ENCODE data around the gene SLC16A6.
"Not testable (repeated sequence)": the region's sequence is repeated elsewhere in the genome, so short reads cannot be mapped to it uniquely, and the experiment has no call there.

The SLC16A6 gene

DNA sequence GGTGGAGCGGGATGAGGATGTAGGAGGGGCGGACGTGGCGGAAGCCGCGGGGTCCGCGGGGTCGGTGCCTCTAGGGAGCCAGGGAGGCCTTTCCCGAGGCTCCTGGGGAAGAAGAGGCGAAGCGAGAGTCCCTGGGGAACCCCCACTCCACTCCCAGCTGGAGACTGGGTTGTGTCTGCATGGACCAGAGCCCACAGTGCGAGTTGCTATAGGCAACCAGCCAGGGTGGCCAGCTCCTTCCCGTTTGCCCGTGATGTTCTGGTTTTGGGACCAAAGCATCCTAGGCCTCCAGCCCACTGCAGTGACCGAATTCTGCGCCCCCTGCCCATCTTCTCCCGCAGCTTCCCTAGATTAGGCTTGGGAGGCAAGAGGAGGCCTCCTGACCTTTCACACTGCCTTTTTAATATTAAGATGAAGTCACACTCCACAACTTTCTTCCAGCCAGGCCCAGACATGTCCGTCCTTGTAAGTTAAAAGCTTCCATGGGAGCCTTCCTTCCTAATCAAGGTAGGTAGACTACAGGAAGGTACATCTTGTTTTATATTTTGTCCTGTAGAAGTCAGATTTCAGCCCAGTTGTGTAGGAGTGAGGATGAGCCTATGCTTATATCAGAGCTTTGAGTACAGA lies 42.6 kb downstream of the SLC16A6 start:
- DNase-seq (ENCODE audit: low read depth) = no peak

DNA sequence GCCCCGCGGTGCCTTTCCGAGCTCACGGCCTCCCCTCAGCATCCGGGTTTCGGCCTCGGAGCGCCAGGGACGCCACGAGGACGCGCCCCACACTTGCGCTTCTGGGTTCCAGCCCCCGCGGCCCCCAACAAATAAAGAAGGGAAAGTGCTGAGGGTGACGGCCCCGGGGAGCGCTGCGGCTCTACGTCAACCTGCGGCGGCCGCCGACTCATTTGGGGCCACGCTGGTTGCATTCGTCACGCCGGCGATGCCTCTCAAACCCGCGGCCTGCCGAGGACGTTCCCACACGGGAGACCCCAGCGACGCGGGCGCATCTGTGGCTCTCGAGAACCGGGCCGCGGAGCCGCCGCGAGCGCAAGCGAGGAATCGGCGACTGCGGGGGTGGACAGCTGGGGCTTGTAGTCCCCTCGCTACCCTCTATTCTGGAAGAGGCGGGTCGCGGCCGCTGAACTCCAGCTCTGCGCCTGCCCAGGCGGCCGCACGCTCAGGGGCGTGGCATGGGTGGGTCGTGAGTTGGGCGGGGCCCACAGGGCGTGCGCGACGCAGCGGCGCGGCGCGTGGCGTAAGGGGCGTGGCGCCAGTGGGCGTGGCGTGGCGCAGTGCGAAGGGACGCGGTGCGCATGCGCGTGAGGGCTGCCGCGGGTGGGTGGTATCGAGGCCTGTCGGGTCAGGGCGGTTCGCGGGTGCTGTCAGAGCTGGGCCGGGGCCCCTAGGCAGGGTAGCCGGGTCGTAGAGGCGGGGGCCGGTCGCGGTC lies 43.3 kb downstream of the SLC16A6 start, which contains the start of gene AMZ2:
Gene AMZ2, plus strand, starts transcription at position 599 of the 754 bp plus-strand sequence. CDS start 2,145 bp downstream, outside the sequence.
- DNase-seq (ENCODE audit: low read depth) = peak; percentile 94

DNA sequence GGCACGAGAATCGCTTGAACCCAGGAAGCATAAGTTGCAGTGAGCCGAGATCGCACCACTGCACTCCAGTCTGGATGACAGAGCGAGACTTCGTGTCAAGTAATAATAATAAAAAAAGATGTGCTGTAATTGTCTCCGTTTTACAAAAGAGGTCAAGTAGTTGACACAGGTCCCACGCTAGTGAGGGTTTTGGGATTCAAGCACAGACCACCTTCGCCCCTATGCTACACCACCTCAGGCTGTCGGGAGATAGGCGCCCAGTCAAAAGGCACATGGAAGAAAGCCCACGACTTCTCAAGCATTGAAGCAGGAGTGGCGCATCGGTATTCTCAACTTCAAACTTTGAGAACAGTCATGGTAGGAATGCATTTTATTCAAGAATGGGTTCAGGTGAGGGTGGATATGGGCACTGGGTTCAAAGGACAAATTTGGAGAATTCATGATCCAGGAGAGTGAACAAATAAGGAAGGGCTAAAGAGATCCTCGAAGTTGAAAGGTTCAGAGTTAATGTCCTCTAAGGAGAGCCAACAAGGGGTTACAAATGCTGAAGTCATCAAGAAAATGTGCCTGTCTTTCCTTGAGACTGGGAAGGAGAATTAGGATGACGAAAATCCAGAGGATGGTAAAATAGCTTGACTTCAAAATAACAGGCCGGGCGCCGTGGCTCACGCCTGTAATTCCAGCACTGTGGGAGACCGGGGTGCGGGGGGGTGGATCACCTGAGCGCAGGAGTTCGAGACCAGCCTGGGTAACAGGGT lies 44.5 kb downstream of the SLC16A6 start:
- DNase-seq (ENCODE audit: low read depth) = no peak

DNA sequence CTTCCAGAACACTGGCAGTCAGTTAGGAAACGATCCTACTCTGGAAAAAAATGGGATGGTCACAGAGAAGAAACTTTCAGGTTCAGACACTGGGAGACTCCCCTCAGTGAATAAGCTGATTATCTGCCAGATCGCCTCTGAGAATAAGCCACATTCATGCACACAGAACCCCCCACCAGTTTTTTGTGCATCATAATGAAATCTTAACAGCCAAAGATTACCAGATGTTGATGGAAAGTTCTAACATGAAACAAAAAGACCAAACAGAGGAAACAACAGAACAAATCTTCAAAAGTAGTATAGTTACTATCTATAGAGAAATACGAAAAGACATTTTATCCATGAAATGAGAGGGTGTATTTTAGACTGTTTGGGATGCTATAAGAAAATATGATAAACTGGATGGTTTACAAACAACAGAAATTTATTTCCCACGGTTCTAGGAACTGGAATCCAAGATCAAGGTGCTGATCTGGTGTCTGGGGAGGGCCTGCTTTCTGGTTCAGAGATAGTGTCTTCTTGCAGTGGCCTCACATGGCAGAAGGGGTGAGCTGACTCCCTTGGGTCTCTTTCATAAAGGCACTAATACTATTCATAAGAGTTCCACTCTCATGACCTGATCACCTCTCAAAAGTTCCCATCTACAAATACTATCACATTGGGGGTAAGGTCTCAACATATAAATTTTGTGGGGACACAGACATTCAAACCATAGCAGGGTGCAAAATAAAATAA lies 51.1 kb downstream of the SLC16A6 start:
- DNase-seq (ENCODE audit: low read depth) = no peak

DNA sequence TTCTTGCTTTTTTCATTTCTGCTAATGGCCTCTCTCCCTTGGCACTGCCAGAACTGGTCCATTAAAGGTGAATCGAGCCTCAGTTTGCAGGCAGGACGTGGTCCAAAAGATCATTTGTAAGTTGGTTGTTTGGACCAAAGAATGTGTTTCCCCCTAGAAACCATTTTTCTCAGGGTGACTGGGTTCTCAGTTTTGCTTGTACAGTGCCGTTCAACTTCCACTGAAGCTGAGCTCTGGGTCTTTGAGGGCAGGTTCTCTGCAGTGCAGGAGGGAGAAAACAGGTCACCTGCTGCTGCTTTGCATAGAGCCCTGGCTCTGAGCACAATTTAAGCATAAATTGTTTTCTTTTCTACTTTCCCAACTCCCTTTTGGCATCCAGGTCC lies 52.1 kb downstream of the SLC16A6 start:
- no peak for DNase-seq (ENCODE audit: low read depth)

DNA sequence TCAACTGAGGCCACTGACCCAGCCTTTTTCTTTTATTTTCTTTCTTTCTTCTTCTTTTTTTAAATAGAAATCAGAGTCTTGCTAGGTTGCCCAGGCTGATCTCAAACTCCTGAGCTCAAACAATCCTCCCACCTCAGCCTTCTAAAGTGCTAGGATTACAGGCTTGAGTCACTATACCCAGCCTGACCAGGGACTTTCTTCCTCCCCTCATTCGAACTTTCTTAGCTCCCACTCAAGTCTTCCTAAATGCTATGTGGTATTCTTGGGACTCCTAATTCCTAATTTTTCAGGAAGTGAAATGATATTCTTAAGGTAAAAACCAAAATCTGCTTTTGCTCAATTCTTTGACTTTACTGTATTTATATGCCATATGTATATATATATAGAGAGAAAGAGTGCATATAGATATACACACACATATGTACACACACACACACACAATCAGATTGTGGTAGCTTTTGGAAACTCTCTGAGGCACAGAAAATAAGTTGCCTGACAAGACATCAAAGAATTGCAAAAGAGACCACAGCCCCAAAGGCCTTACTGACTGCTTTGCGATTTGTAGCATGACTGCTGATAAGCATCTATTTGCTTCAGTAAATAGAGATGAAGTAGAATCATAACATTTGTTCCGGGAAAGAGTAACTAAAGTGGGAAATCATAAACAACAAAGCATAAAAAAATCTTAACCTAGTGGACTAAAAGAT lies 52.6 kb downstream of the SLC16A6 start:
- no peak for DNase-seq (ENCODE audit: low read depth)

DNA sequence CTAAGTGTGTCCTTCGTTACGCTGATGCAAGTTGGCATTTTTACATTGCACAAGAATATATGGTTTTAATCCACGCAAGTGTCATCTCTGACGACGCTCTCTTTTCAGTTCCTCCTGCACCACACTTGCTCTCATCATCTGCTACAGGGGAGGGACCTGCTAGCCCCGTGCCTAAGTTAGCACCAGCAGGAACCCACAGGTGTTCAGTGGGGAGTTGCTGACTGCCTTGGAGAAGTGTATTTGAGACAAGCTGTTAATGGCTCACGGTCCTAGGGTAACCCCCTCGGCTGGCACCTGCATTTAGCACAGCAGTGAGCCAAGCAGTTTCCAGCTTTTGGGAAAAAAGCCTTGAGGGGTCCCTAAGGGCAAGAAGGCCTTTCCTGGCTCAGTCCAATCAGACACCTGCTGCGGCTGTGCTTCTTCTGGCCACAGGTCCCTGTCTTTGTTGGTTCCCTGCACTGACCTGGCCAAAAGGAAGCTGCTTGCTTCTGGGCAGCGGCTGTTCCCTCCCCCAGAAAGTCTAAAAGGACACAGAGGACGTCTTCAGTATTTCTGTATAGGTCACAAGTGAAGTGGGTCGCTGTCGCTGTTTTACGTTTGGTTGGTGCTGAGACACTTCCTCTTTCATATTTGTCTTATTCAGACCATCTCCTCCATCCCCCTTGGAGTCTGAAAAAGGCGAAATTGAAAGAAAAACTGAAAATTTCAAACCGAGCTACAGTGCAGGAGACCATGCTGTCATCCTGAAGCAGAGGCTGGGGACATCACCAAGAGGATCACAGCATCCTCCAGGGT lies 53.4 kb downstream of the SLC16A6 start:
- not testable (repeated sequence) for DNase-seq (ENCODE audit: low read depth)

DNA sequence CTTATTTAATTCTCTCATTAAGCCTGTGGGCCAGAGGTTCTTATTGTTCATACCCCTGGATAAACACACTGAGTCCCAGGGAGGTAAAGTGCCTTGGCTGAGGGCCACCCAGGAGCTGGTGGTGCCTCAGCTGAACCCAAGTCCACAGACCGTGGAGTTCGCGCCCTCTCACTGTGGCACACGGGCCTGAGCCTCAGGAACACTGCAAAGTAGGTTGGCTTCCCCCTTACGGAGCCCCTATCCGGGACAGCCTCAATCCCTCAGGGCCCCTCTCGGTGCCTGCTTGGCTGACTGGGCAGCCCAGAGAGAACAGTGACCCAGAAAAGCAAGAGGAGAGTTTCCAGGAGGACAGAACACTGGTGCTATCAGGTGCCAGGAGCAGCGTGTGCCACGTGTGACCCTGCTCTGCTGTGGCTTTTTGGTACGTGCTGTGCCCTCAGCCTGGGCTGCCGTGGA lies 55.6 kb downstream of the SLC16A6 start:
- not testable (repeated sequence) for DNase-seq (ENCODE audit: low read depth)

DNA sequence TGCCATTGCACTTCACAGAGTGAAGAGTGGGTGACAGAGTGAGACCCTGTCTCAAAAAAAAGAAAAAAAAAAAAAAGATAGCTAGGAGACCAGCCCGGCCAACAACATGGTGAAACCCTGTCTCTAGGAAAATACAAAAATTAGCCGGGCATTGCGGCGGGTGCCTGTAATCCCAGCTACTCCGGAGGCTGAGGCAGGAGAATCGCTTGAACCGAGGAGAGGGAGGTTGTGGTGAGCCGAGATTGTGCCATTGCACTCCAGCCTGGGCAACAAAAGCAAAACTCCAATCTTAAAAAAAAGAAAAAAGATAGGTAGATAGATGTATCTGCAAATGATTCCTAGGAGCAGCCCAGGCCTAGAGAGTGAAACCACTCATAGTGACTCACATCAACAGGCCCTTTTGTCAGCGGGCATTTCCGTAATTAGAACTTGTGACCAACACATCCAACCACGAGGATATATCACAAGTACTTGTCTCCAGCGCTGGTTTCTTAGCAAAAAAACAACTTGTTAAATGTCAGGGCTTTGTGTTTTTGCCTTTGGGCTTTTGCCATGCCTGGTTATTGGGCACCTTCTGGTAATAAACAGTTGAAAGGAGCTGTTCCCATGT lies 56.1 kb downstream of the SLC16A6 start:
- not testable (repeated sequence) for DNase-seq (ENCODE audit: low read depth)

DNA sequence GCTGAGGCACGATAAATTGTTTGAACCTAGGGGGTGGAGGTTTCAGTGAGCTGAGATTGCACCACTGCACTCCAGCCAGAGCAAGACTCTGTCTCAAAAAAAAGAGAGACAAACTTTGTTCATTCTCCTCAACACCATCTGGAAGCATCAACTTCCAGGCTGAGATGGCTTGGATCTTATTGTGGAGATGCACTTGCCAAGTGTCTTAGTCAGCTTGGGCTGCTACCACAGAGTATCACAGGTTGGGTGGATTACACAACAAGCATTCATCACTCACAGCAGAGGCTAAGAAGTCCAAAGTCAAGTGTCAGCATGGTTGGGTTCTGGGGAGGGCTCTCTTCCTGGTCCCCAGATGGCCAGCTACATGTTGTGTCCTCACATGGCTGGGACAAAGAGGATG lies 58.2 kb downstream of the SLC16A6 start:
- not testable (repeated sequence) for DNase-seq (ENCODE audit: low read depth)

DNA sequence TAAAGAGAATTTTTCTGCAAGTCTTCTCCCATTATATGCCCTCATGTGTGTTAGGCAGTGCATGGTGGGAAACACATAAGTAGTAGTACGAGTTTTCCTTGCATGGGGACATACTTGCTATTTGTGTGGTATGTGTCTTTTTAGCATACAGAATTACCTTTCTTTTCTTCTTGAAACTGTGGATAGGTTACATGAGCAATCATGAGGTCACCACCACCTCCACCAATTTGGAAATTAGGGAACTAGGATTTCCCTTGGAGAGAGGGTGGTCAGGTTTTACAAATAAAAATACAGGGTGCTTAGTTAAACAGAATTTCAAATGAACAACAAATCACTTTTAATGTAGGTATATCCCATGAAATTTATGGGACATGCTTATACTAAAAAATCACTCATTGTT lies 59.4 kb downstream of the SLC16A6 start:
- no peak for DNase-seq (ENCODE audit: low read depth)

DNA sequence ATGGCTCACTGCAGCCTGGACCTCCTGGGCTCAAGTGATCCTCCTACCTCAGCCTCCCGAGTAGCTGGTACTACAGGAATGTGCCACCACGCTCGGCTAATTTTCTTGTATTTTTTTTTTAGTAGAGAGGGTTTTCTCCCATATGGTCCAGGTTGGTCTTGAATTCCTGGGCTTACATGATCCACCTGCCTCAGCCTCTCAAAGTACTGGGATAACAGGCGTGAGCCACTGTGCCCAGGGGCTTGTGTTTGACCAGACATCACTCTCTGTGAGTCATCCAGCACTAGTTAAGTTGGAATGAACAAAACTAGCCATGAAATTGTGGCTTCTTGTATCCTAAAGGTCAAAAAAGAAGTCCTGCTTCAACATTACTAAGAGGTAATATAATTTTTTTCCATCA lies 59.8 kb downstream of the SLC16A6 start:
- DNase-seq (ENCODE audit: low read depth) = not testable (repeated sequence)

DNA sequence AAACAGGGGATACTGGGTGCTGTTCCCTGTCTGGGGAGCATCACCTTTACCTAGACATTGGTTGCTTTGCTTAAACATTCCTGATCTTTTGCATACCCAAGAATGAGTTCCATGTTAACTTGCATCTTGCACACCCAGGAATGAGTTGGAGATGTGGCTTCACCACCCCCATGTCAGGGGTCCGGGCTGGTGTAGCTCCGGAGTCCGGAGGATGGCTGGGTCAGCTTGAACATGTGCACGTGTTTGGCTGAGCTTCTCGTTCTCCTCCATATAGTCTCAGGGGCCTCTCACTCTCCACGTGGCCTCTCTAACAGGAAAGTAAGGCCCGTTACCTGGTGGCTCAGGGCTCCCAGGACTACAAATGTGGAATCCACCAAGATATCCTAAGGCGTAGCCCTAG lies 61.3 kb downstream of the SLC16A6 start:
- DNase-seq (ENCODE audit: low read depth) = no peak

DNA sequence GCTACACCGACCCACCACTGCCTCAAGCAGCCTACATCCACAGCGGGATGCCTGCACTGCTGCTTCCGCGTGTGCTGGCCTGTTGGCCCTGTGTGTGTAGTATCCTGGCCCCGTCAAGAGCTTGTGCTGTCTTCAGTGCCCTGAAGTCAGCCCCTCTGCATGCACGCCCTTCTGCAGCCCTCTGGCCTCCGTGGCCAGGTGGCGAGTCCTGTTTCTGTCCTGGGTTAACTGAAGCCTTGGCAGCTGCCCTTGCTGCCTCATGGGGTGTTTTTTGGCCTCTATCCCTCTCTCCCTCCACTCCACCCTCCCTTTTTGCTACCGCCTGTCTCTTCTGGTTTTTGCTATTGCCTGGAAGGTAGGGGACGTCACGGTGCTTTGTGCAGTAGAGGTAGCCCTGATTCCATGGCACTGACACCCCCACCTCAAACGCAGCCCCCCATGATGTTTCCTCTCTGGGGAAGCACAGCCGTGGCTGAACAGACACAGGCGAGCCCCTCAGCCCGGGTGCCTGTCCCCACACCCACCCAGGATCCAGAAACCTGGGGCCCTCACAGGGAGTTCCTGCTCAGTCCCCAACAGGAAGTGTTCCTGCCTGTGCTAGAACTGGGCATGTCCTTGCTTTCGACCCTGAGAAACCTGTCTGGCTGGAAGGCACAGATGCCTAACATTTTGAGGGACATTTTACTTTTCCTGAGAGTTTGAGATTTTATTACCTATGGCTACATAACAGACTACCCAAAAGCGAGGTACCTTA lies 61.9 kb downstream of the SLC16A6 start:
- no peak for DNase-seq (ENCODE audit: low read depth)

DNA sequence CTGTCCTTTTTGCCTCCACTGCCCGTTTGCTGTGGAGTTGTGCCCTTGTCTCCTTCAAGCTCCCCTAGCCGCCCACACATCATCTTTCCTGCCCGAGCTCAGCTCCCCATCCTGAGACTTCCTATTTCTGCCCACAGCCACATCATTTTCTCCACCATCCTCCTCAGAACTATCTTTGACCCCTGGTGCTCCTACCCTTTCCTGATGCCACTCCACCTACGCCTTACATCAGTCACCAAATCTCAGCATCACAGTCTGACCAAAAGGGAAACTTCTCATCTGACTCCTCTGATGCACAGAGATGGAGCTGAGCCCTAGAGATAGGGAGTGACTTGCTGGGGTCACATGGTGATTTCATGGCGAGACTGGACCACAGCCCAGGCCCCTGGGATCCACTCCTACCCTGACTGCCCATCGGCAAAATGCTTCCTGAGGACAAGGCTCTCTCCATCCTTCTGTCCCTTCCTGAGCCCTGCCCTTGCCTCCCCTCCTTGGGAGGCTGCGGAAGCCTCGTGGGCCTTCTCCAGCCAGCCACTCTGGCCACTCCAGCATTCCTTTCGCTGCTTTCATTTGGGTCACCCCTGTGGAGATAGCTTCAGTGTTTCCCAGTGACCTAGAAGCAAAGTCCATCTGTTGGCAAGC lies 62.8 kb downstream of the SLC16A6 start:
- not testable (repeated sequence) for DNase-seq (ENCODE audit: low read depth)

DNA sequence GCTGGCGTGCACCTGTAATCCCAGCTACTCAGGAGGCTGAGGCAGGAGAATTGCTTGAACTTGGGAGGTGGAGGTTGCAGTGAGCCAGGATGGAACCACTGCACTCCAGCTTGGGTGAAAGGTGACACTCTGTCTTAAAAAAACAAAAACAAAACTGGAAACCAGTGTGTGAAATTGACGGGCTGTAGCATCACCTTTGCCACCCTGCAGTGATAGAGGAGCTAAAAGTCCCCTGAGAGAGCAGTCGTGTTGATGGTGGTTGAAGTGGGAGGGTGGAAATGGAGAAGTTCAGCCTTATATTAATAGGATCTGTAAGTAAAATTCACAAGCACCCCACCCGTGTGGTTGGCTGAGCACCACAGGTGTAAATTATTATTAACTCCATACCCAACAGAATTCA lies 65.9 kb downstream of the SLC16A6 start:
- DNase-seq (ENCODE audit: low read depth) = not testable (repeated sequence)

DNA sequence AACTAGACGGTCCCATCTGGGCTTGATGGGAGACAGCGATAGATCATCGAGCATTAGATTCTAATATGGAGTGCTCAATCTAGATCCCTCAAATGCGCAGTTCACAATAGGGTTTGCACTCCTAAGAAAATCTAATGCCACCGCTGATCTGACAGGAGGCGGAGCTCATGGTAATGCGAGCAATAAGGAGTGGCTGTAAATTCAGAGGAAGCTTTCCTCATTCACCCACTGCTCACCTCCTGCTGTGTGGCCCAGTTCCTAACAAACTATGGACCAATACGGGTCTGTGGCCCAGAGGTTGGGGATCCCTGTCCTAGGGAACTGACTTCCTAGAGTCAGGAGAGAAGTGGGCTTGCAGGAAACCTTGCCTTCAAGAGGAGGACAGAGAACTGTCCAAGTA lies 68.3 kb downstream of the SLC16A6 start:
- no peak for DNase-seq (ENCODE audit: low read depth)

DNA sequence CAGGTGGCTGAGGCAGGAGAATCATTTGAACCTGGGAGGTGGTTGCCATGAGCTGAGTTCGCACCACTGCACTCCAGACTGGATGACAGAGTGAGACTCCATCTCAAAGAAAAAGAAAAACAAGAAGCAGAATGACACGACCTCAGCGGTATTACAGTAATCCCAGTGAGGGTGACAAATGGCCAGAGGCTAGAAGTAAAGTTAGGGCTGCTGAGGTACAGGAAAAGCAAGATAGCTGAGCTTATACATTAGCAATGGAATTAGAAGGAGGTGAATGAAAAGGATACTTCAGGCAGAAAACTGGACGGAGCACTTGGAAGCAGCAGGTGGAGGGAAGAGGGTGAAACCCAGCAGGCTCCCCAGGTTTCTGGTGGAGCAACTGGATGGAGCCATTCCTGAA lies 69.1 kb downstream of the SLC16A6 start:
- no peak for DNase-seq (ENCODE audit: low read depth)

DNA sequence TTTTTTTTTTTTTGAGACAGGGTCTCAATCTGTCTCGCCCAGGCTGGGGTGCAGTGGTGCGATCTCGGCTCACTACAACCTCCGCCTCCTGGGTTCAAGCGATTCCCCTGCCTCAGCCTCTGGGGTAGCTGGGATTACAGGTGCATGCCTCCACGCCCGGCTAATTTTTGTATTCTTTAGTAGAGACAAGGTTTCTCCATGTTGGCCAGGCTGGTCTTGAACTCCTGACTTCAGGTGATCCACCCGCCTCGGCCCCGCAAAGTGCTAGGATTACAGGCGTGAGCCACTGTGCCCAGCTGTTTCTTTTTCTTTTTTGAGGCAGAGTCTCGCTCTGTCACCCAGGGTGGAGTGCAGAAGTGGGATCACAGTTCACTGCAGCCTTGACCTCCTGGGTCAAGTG lies 70.1 kb downstream of the SLC16A6 start:
- not testable (repeated sequence) for DNase-seq (ENCODE audit: low read depth)
